GM10266 (cell line): ENCODE results near the gene OLA1.

Source experiments
- DNase-seq: peaks from one replicate; pipeline ENCODE4 v3.0.0; 2012; ENCODE audit errors: extremely low spot score
- CTCF ChIP-seq: IDR thresholded peaks from 2 replicates; pipeline ENCODE4 v1.5.1; 2012; ENCODE audit warnings: mild to moderate bottlenecking, low read depth; ENCODE audit not compliant: control insufficient read depth, insufficient read depth; ENCODE audit errors: missing control alignments

OLA1 gene

GRCh38 chr2:174195253-174195652 is 53.1 kb downstream of the OLA1 start:
- TF ChIP-seq CTCF: no peak
- DNase-seq: no peak

- DNase-seq: no peak
- TF ChIP-seq CTCF: no peak
Observed at GRCh38 chr2:174193737-174194136, 54.6 kb downstream of the OLA1 start.

GRCh38 chr2:174192664-174193063 is 55.7 kb downstream of the OLA1 start:
- no peak for DNase-seq
- no peak for TF ChIP-seq CTCF

GRCh38 chr2:174191342-174192074 is 56.8 kb downstream of the OLA1 start:
- TF ChIP-seq CTCF: no peak
- no peak for DNase-seq

- no peak for DNase-seq
- TF ChIP-seq CTCF: no peak
Observed at GRCh38 chr2:174184915-174185314, 63.4 kb downstream of the OLA1 start.

- DNase-seq: no peak
- no peak for TF ChIP-seq CTCF
Observed at GRCh38 chr2:174184504-174184903, 63.8 kb downstream of the OLA1 start.

GRCh38 chr2:174183076-174183475 is 65.3 kb downstream of the OLA1 start:
- TF ChIP-seq CTCF: no peak
- no peak for DNase-seq
